MCF 10A (cell line): ENCODE data around the gene NR2C1. TPM values are rescaled to one million over a fixed set of nuclear protein-coding genes. Genes with fewer than 3 reads are reported as not detected.
A peak's percentile ranks its signal among the peaks of the same experiment; 100 is the strongest.

Experiments
- BruUV-seq: library from RNA; stranded (reverse); fragments of 400-500 nt; replicated peaks from 2 replicates; lab custom pipeline; 2021; lab: Mats Ljungman, UMichigan
- CTCF ChIA-PET: fragments of 300-600 bp; sonication (Branson Sonifier 250); formaldehyde crosslinking; extraction: SDS; loops from one replicate; lab custom pipeline; 2021; ENCODE audit warnings: antibody characterized with exemption, inconsistent platforms; lab: Yijun Ruan, JAX
- POLR2A ChIA-PET: fragments of 300-600, 350-650 bp; sonication (Branson Sonifier 250); formaldehyde crosslinking; extraction: SDS; loops from one replicate; lab custom pipeline; 2020; ENCODE audit warnings: antibody characterized with exemption, inconsistent platforms; lab: Yijun Ruan, JAX
- DNase-seq: peaks from one replicate; pipeline ENCODE4 v3.0.0-alpha.2; 2018; ENCODE audit not compliant: unreplicated experiment
- H3K27ac Mint-ChIP-seq: one replicate; pipeline ENCODE4 v1.8.0; 2022; ENCODE audit warnings: mild to moderate bottlenecking, low read depth, mixed read lengths; ENCODE audit not compliant: unreplicated experiment
- H3K27me3 Mint-ChIP-seq: one replicate; pipeline ENCODE4 v1.8.0; 2022; ENCODE audit warnings: mixed read lengths; ENCODE audit not compliant: insufficient read depth, unreplicated experiment
- H3K36me3 Mint-ChIP-seq: one replicate; pipeline ENCODE4 v1.8.0; 2022; ENCODE audit warnings: mild to moderate bottlenecking, moderate library complexity, mixed read lengths; ENCODE audit not compliant: insufficient read depth, unreplicated experiment
- H3K4me1 Mint-ChIP-seq: one replicate; pipeline ENCODE4 v1.8.0; 2022; ENCODE audit warnings: mixed read lengths; ENCODE audit not compliant: insufficient read depth, unreplicated experiment
- H3K4me3 Mint-ChIP-seq: one replicate; pipeline ENCODE4 v1.8.0; 2022; ENCODE audit warnings: mild to moderate bottlenecking, moderate library complexity, mixed read lengths; ENCODE audit not compliant: unreplicated experiment
- H3K9me3 Mint-ChIP-seq: one replicate; pipeline ENCODE4 v1.8.0; 2022; ENCODE audit warnings: mixed read lengths; ENCODE audit not compliant: unreplicated experiment
- intact Hi-C: fragments of 100-400 bp; cut with micrococcal nuclease; formaldehyde crosslinking; loops from 2 replicates; pipeline ENCODE4 v1.14.1; 2022
- total RNA-seq: library from RNA; stranded (reverse); gene quantifications from 2 replicates; pipeline ENCODE4 v1.2.3, GENCODE V29; 2022
- TF ChIP-seq, protein P1 (sequence below): fragments of 200-600 bp; IDR thresholded peaks from one replicate; pipeline ENCODE4 v1.8.0; 2022; ENCODE audit warnings: antibody characterized with exemption, mild to moderate bottlenecking; ENCODE audit not compliant: unreplicated experiment

Gene NR2C1
- total RNA-seq, 1 experiment from 2014 or later: 29.0 TPM

DNA sequence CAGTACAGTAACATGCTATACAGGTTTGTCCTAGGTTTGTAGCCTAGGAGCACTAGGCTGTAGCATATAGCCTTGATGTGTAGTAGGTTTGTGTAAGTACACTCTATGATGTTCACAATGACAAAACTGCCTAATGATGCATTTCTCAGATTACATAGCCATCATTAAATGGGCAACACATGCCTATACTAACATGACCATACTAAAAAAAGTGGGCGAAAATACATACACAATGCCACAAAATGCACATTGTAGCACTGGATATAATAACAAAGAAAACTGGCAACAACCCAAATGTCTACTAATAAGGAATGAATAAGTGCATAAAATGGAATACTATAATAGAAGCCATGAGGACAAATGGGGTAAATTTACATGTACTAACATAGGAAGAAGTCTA, 38.7 kb downstream of the NR2C1 start:
- Mint-ChIP-seq H3K4me1 (peaks cover 4% of the 10 kb centered on the region), H3K27ac (peak overlapping the region; percentile 64), H3K36me3 (peaks cover 59% of the 10 kb centered on the region), H3K27me3 (no peaks in the 10 kb centered on the region), H3K4me3 (no peak overlapping the region), H3K9me3 (no peaks in the 10 kb centered on the region)
- no TSS peak for BruUV-seq
- intact Hi-C loops: no loop called here
- ChIA-PET CTCF (no interaction called here), POLR2A (no interaction called here)
- no peak for DNase-seq
- TF ChIP-seq, protein P1, sequence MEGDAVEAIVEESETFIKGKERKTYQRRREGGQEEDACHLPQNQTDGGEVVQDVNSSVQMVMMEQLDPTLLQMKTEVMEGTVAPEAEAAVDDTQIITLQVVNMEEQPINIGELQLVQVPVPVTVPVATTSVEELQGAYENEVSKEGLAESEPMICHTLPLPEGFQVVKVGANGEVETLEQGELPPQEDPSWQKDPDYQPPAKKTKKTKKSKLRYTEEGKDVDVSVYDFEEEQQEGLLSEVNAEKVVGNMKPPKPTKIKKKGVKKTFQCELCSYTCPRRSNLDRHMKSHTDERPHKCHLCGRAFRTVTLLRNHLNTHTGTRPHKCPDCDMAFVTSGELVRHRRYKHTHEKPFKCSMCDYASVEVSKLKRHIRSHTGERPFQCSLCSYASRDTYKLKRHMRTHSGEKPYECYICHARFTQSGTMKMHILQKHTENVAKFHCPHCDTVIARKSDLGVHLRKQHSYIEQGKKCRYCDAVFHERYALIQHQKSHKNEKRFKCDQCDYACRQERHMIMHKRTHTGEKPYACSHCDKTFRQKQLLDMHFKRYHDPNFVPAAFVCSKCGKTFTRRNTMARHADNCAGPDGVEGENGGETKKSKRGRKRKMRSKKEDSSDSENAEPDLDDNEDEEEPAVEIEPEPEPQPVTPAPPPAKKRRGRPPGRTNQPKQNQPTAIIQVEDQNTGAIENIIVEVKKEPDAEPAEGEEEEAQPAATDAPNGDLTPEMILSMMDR: no peak

DNA sequence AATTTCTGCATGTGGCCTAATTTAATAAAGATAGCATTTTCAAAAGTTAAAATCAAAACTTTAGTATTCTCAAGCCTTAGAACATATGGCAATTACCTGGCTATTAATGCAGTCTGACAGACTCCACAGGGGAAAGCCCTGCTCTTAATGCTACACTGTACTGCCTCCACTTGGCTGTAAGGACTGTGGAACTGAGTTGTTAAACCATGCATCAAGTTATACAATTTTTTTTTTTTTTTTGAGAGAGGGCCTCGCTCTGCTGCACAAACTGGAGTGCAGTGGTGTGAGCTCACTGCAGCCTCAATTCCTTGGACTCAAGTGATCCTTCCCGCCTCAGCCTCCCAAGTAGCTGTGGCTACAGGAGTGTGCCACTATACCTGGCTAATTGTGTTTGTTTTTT, 50.9 kb downstream of the NR2C1 start:
- CTCF ChIA-PET: interaction anchor here (0.6 to 1.0 kb wide), 3 partner anchors 419 to 613 kb away, joined by 3 to 4 read pairs (median 3); no protein-coding TSS in a partner anchor
- no TSS peak for BruUV-seq
- TF ChIP-seq, protein P1: no peak
- Mint-ChIP-seq H3K4me3 (no peak overlapping the region), H3K4me1 (no peaks in the 10 kb centered on the region), H3K36me3 (peaks cover 40% of the 10 kb centered on the region), H3K9me3 (no peaks in the 10 kb centered on the region), H3K27me3 (no peaks in the 10 kb centered on the region), H3K27ac (no peak overlapping the region)
- POLR2A ChIA-PET: no interaction called here
- DNase-seq: no peak
- intact Hi-C loops: no loop called here

DNA sequence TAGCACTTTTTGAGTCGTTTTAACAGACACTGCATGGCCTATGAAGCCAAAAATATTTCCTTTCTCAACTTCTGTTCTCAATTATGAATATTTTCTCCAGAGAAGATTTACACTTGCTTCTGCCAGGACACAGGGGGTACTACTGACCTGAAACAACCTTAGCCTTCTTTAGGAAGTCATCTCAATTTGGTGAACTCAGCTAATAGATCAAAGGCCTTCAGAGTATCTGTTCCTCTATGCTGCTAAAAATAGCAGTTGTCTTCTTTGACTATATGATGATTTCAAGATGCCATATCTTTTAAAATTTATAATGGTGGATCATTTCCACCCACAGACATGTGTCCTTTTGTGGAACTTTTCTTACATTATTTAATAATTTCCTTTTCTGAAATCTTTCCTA, 55.9 kb downstream of the NR2C1 start:
- intact Hi-C loops: no loop called here
- no peaks in the 10 kb centered on the region for H3K4me1 Mint-ChIP-seq
- H3K27me3 Mint-ChIP-seq: no peaks in the 10 kb centered on the region
- H3K36me3 Mint-ChIP-seq: peaks cover 30% of the 10 kb centered on the region
- BruUV-seq: no TSS peak
- POLR2A ChIA-PET: interaction anchor here (1.1 to 1.5 kb wide), 2 partner anchors 9 to 14 kb away, joined by 3 to 5 read pairs; partner anchors contain the start of gene NDUFA12
- TF ChIP-seq, protein P1: no peak
- no peak for DNase-seq
- no peak overlapping the region for H3K4me3 Mint-ChIP-seq
- CTCF ChIA-PET: no interaction called here
- no peak overlapping the region for H3K27ac Mint-ChIP-seq
- peaks cover 7% of the 10 kb centered on the region for H3K9me3 Mint-ChIP-seq

DNA sequence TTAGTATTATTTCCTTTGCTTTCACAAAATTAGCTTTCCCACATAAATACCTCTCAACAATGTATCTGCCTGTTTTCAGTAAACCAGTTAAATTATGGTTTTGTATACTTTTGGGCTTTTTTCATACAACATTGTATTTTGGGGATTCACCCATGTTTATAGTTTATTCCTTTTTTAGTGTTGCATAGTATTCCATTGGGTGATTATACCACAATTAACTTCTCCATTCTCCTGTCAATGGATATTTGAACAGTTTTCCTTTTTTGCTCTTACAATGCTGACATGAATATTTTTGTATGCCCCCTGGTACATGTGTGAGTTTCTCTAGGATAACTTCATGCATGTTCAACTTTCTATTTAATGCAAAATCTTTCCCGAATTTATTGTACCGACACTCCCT, 57.3 kb downstream of the NR2C1 start:
- no peak overlapping the region for H3K4me3 Mint-ChIP-seq
- H3K4me1 Mint-ChIP-seq: no peaks in the 10 kb centered on the region
- no peak for DNase-seq
- peaks cover 7% of the 10 kb centered on the region for H3K9me3 Mint-ChIP-seq
- POLR2A ChIA-PET: interaction anchor here (0.9 to 1.6 kb wide), 2 partner anchors 12 to 14 kb away, joined by 4 read pairs; partner anchors contain the start of gene NDUFA12
- no peaks in the 10 kb centered on the region for H3K27me3 Mint-ChIP-seq
- H3K36me3 Mint-ChIP-seq: peaks cover 23% of the 10 kb centered on the region
- TF ChIP-seq, protein P1: no peak
- BruUV-seq: TSS peak; percentile 6
- intact Hi-C loops: no loop called here
- CTCF ChIA-PET: interaction anchor here (0.9 kb wide), 1 partner anchor 12 kb away, joined by 3 read pairs; the partner anchor contains the start of gene NDUFA12
- H3K27ac Mint-ChIP-seq: no peak overlapping the region
